Naive thymus-derived CD4-positive, alpha-beta T cell (primary cell): ENCODE data around the gene TYW1B. TPM values are rescaled to one million over a fixed set of nuclear protein-coding genes. Genes with fewer than 3 reads are reported as not detected.
"Not testable (repeated sequence)": the region's sequence is repeated elsewhere in the genome, so short reads cannot be mapped to it uniquely, and the experiment has no call there.

Experiments used
- ATAC-seq: fragments of 150-1000 bp; cut with Tn5 transposase; 2 replicates; pipeline ENCODE4 v1.10.0; 2021; ENCODE audit warnings: mild to moderate bottlenecking, moderate library complexity
- CTCF ChIA-PET: fragments of 350-600 bp; sonication (Branson Sonifier 250); formaldehyde crosslinking; loops from one replicate; lab custom pipeline; 2021; ENCODE audit warnings: antibody characterized with exemption; lab: Charles Lee
- POLR2A ChIA-PET: fragments of 350-600 bp; sonication (Branson Sonifier 250); formaldehyde crosslinking; loops from one replicate; lab custom pipeline; 2021; ENCODE audit warnings: antibody characterized with exemption, inconsistent platforms; lab: Charles Lee
- DNase-seq, 9 donors: peaks; one replicate each; pipeline versions ENCODE4 v3.0.0 to v3.0.0-alpha.2; 2020 to 2022; ENCODE audit warnings: mixed read lengths in 1 of 9
- H3K27ac ChIP-seq: one replicate; pipeline ENCODE4 v1.7.0; 2013; ENCODE audit warnings: mild to moderate bottlenecking, low read depth, low read length, moderate library complexity
- H3K27me3 ChIP-seq, 2 donors: one replicate each; pipeline ENCODE4 v1.7.0; 2013; ENCODE audit warnings: low read length in 2 of 2, mild to moderate bottlenecking in 2 of 2, moderate library complexity in 2 of 2; ENCODE audit not compliant: control insufficient read depth in 2 of 2, insufficient read depth in 2 of 2
- H3K36me3 ChIP-seq, 3 experiments: 1 replicate in 2 of 3; 2 replicates in 1 of 3; pipeline ENCODE4 v1.7.0; 2013; ENCODE audit warnings: low read length in 3 of 3, mild to moderate bottlenecking in 3 of 3, moderate library complexity in 1 of 3; ENCODE audit not compliant: insufficient read depth in 3 of 3, control insufficient read depth in 2 of 3
- H3K4me1 ChIP-seq, 2 donors: one replicate each; pipeline ENCODE4 v1.7.0; 2013; ENCODE audit warnings: low read length in 2 of 2, mild to moderate bottlenecking in 2 of 2, moderate library complexity in 1 of 2; ENCODE audit not compliant: control insufficient read depth in 2 of 2, insufficient read depth in 2 of 2
- H3K4me3 ChIP-seq: 2 replicates; pipeline ENCODE4 v1.7.0; 2013; ENCODE audit warnings: mild to moderate bottlenecking, low read length
- H3K9me3 ChIP-seq, 3 experiments: 1 replicate in 2 of 3; 2 replicates in 1 of 3; pipeline ENCODE4 v1.7.0; 2013; ENCODE audit warnings: low read length in 3 of 3; ENCODE audit not compliant: control insufficient read depth in 2 of 3
- H3K27ac Mint-ChIP-seq, 9 donors: one replicate each; pipeline ENCODE4 v1.8.0; 2020 to 2022; ENCODE audit warnings: mixed read lengths in 9 of 9, mild to moderate bottlenecking in 8 of 9, moderate library complexity in 5 of 9, inconsistent platforms in 2 of 9
- H3K27me3 Mint-ChIP-seq, 5 donors: one replicate each; pipeline ENCODE4 v1.8.0; 2021 to 2022; ENCODE audit warnings: mixed read lengths in 5 of 5, mild to moderate bottlenecking in 1 of 5
- H3K36me3 Mint-ChIP-seq, 5 donors: one replicate each; pipeline ENCODE4 v1.8.0; 2020 to 2022; ENCODE audit warnings: mixed read lengths in 5 of 5, mild to moderate bottlenecking in 3 of 5, inconsistent platforms in 1 of 5
- H3K4me1 Mint-ChIP-seq, 7 donors: one replicate each; pipeline ENCODE4 v1.8.0; 2020 to 2022; ENCODE audit warnings: mixed read lengths in 7 of 7, mild to moderate bottlenecking in 3 of 7, inconsistent platforms in 1 of 7
- H3K4me3 Mint-ChIP-seq, 10 donors: one replicate each; pipeline ENCODE4 v1.8.0; 2020 to 2022; ENCODE audit warnings: mild to moderate bottlenecking in 10 of 10, mixed read lengths in 10 of 10, moderate library complexity in 6 of 10, inconsistent platforms in 2 of 10
- H3K9me3 Mint-ChIP-seq, 11 donors: one replicate each; pipeline ENCODE4 v1.8.0; 2020 to 2022; ENCODE audit warnings: mixed read lengths in 11 of 11, mild to moderate bottlenecking in 4 of 11, inconsistent platforms in 1 of 11, moderate library complexity in 1 of 11
- intact Hi-C, 2 donors: fragments of 100-400 bp; cut with micrococcal nuclease; formaldehyde crosslinking; loops; one replicate each; pipeline ENCODE4 v1.15.1; 2023
- polyA plus RNA-seq, 2 donors: library from polyadenylated mRNA; unstranded; fragments of 300-500 nt; fragmentation: Illumina TruSeq; gene quantifications; one replicate each; pipeline ENCODE4 v1.2.3, GENCODE V29; 2021
- total RNA-seq, 6 experiments: library from RNA in 5 of 6; stranded (reverse) in 5 of 6; gene quantifications; 1 replicate in 5 of 6; 2 replicates in 1 of 6; pipeline ENCODE4 v1.2.3 and lab custom pipeline; 2021 to 2026

The TYW1B gene
- total and polyA plus RNA-seq, 7 experiments from 2014 or later = 1.2 to 8.2 (median 5.4) TPM

DNA sequence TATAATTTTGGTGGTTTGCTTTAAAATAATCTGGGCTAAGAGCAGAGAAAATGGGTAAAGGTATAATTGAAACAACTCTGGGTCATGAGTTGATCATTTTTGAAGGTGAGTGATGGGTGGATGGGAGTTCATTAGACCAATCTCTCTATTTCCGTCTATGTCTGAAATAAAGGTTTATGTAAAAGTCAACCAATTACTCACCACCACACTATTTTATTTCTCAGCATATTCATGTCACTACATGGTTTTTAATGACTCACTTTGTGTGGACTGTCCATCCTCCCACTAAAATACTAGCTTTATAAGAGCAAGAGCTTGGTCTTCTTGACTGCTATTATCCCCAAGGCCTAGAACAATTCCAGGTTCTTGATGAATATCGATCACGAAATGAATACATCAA lies 199.6 kb downstream of the TYW1B start:
- H3K27ac ChIP-seq, H3K4me3 Mint-ChIP-seq, DNase-seq, ATAC-seq, H3K9me3 ChIP-seq, H3K4me1 Mint-ChIP-seq, intact Hi-C loops, H3K27me3 Mint-ChIP-seq, H3K4me3 ChIP-seq, CTCF ChIA-PET, H3K36me3 ChIP-seq, H3K9me3 Mint-ChIP-seq, POLR2A ChIA-PET, H3K27me3 ChIP-seq, H3K4me1 ChIP-seq, H3K27ac Mint-ChIP-seq: not testable (repeated sequence)
- peaks cover 0 to 26% (median 21%) of the 10 kb centered on the region in 5 donors for H3K36me3 Mint-ChIP-seq

DNA sequence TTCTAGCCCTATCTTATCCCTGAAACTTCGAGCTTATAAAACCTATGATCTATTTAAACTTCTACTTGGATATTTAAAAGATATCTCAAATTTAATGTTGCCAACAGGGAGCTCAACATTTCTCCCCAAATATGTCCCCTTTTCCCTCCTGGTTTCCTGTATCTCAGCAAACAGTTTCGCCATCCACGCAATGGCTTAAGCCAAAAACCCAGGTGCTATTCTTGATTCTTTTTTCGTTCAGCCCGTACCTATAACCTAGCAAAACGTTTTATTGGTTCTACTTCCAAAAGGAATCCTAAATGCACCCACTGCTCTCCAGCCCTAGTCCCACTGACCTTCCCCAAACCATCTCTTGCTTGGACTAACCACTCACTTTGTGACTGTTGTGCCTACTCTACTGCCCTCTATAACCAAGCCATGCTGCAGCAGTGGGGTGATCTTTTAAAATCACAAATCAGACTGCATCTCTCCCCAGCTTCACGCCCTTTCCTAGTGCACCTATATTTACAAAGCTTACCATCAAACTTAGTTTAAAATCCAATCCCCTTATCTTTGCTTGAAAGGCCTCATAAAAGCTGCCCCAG lies 201.5 kb downstream of the TYW1B start:
- H3K4me1 ChIP-seq, H3K27me3 ChIP-seq, CTCF ChIA-PET, H3K27ac ChIP-seq, H3K4me3 Mint-ChIP-seq, DNase-seq, POLR2A ChIA-PET, H3K9me3 ChIP-seq, H3K27me3 Mint-ChIP-seq, H3K36me3 ChIP-seq, intact Hi-C loops, ATAC-seq, H3K4me3 ChIP-seq, H3K9me3 Mint-ChIP-seq: not testable (repeated sequence)
- peaks cover 0 to 11% (median 0%) of the 10 kb centered on the region in 7 donors for H3K4me1 Mint-ChIP-seq
- H3K36me3 Mint-ChIP-seq = peaks cover 0 to 36% (median 29%) of the 10 kb centered on the region in 5 donors
- peak overlapping the region in 3 of 9 donors; percentile 9 to 54 (median 10) for H3K27ac Mint-ChIP-seq

DNA sequence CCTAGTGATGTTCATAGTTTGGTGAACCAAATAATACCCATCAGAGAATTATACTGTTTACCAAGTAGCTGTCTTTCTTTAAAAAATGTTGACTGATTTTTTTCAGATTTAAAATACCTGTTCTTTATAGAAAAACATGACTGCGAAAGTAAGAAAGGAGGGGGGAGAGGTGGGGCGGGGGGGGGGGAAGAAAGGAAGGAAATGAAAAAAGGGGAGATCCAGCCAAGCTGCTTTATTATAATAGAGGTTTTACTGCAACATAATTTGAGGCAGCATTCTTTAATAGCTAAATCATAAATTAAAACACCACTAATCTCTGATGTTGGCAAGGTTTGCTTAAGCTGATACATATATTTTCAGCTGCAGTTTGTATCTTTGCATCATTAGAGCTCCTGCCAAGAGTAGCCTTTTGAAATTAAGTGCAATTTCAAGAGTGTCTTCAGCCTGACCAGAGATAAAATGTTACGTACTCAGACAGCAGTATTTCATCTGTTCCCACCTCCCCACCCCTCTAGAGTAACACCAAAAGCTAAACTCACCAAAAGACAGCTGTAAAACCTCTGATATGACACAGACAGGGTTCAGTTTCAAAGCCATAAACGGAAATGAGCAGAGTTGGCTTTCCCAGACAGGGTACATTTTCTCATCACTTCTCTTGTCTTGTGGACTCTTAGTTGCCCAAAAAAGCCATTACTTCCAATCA lies 202.1 kb downstream of the TYW1B start:
- H3K4me3 Mint-ChIP-seq, DNase-seq, H3K4me3 ChIP-seq, H3K27me3 Mint-ChIP-seq, H3K27ac ChIP-seq, intact Hi-C loops, ATAC-seq, H3K4me1 ChIP-seq, H3K9me3 Mint-ChIP-seq, POLR2A ChIA-PET, CTCF ChIA-PET, H3K36me3 ChIP-seq, H3K9me3 ChIP-seq, H3K27me3 ChIP-seq: not testable (repeated sequence)
- Mint-ChIP-seq H3K27ac (peak overlapping the region in 1 of 9 donors; percentile 54), H3K36me3 (peaks cover 0 to 41% (median 36%) of the 10 kb centered on the region in 5 donors), H3K4me1 (peaks cover 0 to 14% (median 0%) of the 10 kb centered on the region in 7 donors)

- Histone ChIP-seq H3K9me3 (no peaks in the 10 kb centered on the region), H3K4me1 (no peaks in the 10 kb centered on the region), H3K27me3 (no peaks in the 10 kb centered on the region), H3K36me3 (no peaks in the 10 kb centered on the region), H3K27ac (no peak overlapping the region), H3K4me3 (no peak overlapping the region)
- ChIA-PET CTCF (no interaction called here), POLR2A (no interaction called here)
- Mint-ChIP-seq H3K27ac (no peak overlapping the region), H3K4me3 (no peak overlapping the region), H3K27me3 (no peaks in the 10 kb centered on the region), H3K4me1 (peaks cover 0 to 14% (median 0%) of the 10 kb centered on the region in 7 donors), H3K36me3 (peaks cover 4 to 49% (median 42%) of the 10 kb centered on the region in 5 donors), H3K9me3 (peaks cover 0 to 9% (median 3%) of the 10 kb centered on the region in 11 donors)
- DNase-seq (no peak), ATAC-seq (no peak)
- intact Hi-C loops = no loop called here
Measured at GRCh38 chr7:72622532-72622931, 205.5 kb downstream of the TYW1B start.

GRCh38 chr7:72621761-72622187 lies 206.2 kb downstream of the TYW1B start:
- Mint-ChIP-seq H3K36me3 (peaks cover 5 to 50% (median 42%) of the 10 kb centered on the region in 5 donors), H3K9me3 (peaks cover 0 to 11% (median 4%) of the 10 kb centered on the region in 11 donors), H3K27ac (peak overlapping the region in 1 of 9 donors; percentile 18), H3K4me1 (peaks cover 0 to 14% (median 0%) of the 10 kb centered on the region in 7 donors)
- DNase-seq, H3K36me3 ChIP-seq, H3K4me1 ChIP-seq, H3K27ac ChIP-seq, H3K4me3 ChIP-seq, CTCF ChIA-PET, ATAC-seq, intact Hi-C loops, H3K4me3 Mint-ChIP-seq, H3K9me3 ChIP-seq, POLR2A ChIA-PET, H3K27me3 ChIP-seq, H3K27me3 Mint-ChIP-seq: not testable (repeated sequence)

DNA sequence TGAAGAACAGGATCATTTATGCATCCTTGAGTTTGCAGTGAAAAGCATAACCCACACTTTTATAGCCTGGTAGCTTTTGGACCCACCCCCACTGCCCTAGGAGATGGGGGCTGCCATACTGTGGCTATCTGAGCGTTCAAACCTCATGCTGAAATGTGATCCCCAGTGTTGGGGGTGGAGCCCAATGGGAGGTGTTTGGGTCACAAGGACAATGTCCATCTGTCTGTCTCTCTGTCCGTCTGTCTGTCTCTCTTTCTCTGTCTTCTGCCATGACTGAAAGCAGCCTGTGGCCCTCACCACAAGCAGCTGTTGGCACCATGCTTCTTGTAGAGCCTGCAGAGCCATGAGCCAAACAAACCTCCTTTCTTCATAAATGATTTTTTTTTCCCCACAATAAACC lies 207.1 kb downstream of the TYW1B start:
- H3K9me3 ChIP-seq, POLR2A ChIA-PET, CTCF ChIA-PET, H3K27me3 Mint-ChIP-seq, intact Hi-C loops, DNase-seq, H3K4me1 ChIP-seq, H3K36me3 ChIP-seq, ATAC-seq, H3K27ac ChIP-seq, H3K4me3 ChIP-seq, H3K27me3 ChIP-seq, H3K4me3 Mint-ChIP-seq: not testable (repeated sequence)
- peaks cover 5 to 18% (median 8%) of the 10 kb centered on the region in 11 donors for H3K9me3 Mint-ChIP-seq
- peaks cover 0 to 14% (median 0%) of the 10 kb centered on the region in 7 donors for H3K4me1 Mint-ChIP-seq
- H3K27ac Mint-ChIP-seq = peak overlapping the region in 1 of 9 donors; percentile 69
- peaks cover 10 to 52% (median 44%) of the 10 kb centered on the region in 5 donors for H3K36me3 Mint-ChIP-seq
